Erythroblast (primary cell): ENCODE data around the gene TSPAN32.

Experiments
- DNase-seq, 2 experiments: peaks; one replicate each; lab custom pipeline; 2025; lab: John Stamatoyannopoulos, UW
- GATA1 ChIP-seq: IDR thresholded peaks from 2 replicates; pipeline ENCODE4 v1.6.1; 2011; ENCODE audit warnings: low read depth, mild to moderate bottlenecking, control low read depth, low read length, moderate library complexity
- POLR2A ChIP-seq: IDR thresholded peaks from 2 replicates; pipeline ENCODE4 v1.6.1; 2011; ENCODE audit warnings: mild to moderate bottlenecking, low read length

The TSPAN32 gene

GRCh38 chr11:2263071-2263565, 38.7 kb upstream of the TSPAN32 start:
- TF ChIP-seq POLR2A (no peak), GATA1 (no peak)
- DNase-seq, result no peak

DNA sequence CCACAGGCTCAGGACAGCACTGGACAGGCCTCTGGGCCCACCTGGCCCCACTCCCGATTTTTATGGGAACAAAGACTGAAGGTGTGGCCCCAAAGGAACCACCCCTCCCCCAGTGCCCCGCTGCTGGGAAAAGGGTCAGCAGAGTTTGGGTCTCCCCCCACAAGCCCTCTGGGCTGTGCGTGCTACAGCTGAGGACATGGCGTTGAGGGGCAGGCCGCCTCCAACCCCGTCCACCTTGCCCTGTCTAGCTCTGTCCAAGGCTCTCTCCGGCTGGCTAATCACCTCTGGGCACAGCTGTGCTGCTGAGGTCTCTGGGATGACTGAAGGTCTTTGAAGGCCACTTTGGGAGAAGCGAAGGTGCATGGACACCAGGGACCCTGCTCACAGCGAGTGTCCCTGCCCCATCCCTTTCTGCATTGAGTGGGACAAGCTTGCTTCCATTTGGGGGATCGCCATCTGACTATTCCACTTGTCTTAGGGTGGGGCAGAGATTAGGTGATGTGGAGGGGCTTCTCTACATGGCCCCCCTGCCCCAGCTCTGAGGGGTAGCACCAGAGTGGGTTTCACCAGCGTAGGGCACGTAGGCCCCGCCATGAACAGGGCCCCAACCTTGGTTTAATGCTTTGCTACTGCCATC, 38.0 kb upstream of the TSPAN32 start:
- TF ChIP-seq GATA1 (no peak), POLR2A (no peak)
- DNase-seq, result no peak

GRCh38 chr11:2264366-2265053, 37.3 kb upstream of the TSPAN32 start:
- no peak for DNase-seq

DNA sequence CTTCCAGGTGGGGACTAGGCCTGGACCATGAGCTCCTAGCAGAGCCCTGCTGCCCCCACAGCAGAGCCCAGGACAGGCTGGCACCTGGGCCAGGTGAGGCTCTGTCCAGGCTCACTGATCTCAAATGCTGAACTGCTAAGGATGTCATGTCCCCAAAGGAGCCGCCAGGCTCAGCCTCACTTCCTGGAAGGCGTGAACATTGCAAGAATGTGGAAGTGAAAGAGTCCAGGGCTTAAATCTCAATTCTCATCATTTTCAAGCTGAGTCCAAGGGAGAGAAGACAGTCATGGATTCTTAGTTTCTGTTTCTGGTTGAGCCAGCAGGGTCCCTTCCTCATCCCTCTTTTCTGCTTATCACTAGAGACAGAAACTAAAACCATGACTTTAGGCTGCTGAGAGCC, 36.4 kb upstream of the TSPAN32 start:
- DNase-seq, result no peak
- TF ChIP-seq GATA1, result no peak
- no peak for TF ChIP-seq POLR2A

More at GRCh38 chr11:2264366-2265053, 37.3 kb upstream of the TSPAN32 start:
- TF ChIP-seq GATA1, result no peak
- TF ChIP-seq POLR2A, result no peak

DNA sequence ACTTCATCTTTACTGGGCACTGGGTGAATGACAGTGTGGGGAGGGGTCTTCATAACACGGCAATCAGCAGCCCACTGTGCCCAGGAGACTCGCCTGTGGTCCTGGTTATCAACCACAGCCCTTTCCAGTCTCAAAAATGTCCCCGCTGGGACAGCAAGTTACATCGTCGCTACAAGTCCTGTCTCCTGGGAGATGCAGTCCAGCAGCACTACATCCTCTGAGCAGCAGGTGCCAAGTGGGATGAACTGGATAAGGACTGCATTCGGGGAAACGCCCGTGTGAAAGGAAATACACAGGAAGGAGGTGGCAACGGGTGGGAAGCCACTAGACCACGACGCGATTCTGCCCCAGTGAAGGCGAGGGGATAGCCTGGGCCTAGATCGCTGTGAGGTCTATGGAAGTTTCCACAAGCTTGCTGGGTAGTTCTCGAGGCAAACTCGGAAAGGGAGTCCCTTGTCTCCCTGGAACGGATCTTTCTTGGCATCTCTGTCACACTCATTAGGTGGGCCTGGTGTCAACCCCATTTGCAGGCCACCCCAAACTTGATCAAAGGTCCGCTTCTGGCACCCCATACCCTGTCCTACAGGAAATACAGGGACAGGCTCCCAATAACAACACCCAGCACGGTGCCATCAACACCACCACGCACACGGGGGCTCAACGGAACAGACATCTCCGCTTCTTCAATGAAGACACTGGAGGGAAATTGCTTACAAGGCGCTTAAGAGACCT, 35.8 kb upstream of the TSPAN32 start:
- no peak for DNase-seq
- TF ChIP-seq POLR2A (no peak), GATA1 (no peak)

DNA sequence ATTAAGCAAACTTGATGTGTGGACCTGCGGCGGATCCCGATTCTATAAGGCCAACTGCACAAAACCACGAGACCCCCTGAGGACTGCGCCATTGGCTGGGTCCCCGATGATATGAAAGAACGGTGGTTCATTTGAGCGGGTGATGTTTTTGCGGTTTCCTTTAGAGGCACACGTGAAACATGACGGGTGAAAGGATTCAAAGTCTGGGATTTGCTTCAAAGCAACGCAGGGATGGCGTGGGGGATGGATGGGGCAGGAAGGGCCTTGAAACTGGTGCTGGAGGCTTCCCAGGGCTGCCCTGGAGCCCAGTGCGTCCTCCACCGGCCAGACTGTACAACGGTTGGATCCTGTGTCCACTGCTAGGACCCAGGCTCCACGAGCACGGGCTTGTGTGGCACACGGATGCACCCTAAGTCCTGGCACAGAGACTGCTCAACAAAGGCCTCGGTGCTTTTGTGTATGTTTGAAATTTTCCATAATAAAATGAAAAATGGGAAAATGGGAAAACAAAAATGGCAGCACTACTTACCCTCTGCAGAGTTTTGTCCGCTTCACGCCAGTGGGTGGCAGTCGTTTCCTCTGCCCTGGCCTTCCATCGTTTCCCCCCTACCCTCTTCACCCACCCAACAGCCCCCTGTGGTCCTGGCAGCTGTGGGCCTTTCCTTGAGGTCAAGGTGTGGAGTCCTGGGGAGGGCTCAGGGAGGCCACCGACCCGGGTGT, 35.1 kb upstream of the TSPAN32 start:
- no peak for TF ChIP-seq GATA1
- no peak for DNase-seq

GRCh38 chr11:2267306-2267850, 34.4 kb upstream of the TSPAN32 start:
- TF ChIP-seq POLR2A, result no peak
- no peak for TF ChIP-seq GATA1
- no peak for DNase-seq

GRCh38 chr11:2267851-2268728, 33.7 kb upstream of the TSPAN32 start:
- no peak for DNase-seq
- TF ChIP-seq POLR2A (no peak), GATA1 (no peak)

- DNase-seq, result peak in 1 of 2 experiments; percentile 25
- no peak for TF ChIP-seq GATA1
- no peak for TF ChIP-seq POLR2A
Measured at GRCh38 chr11:2268729-2269600, 32.8 kb upstream of the TSPAN32 start.

- peak; percentile 72 to 83 for DNase-seq
- no peak for TF ChIP-seq POLR2A
- TF ChIP-seq GATA1, result no peak
Measured at GRCh38 chr11:2269601-2270321, 32.1 kb upstream of the TSPAN32 start.
